ENCODE data around the gene UTP14C. TPM values are rescaled to one million over a fixed set of nuclear protein-coding genes. Genes with fewer than 3 reads are reported as not detected.

Gene UTP14C
- total RNA-seq, 2 donors from 2014 or later: 9.6 to 9.9 TPM

- H3K4me1 ChIP-seq: peaks cover 53% of the 10 kb centered on the region
- intact Hi-C loops (cut with DNase I): no loop called here
- no peaks in the 10 kb centered on the region for H3K36me3 ChIP-seq (replicated peaks in 1 of 2; ENCODE audit: insufficient read depth in 1 of 2, low read depth in 2 of 2)
- WGBS, 2 donors: 22 to 43% methylated on average over 6 of the region's 6 CpGs
- DNase-seq (no peak), ATAC-seq (no peak)
- H3K4me3 ChIP-seq: no peak overlapping the region
- TF ChIP-seq CTCF (IDR thresholded peaks at IDR 0.05) (no peak), POLR2A (IDR thresholded peaks at IDR 0.05) (no peak)
- no peaks in the 10 kb centered on the region for H3K9me3 ChIP-seq
- no peaks in the 10 kb centered on the region for H3K27me3 ChIP-seq
- H3K27ac ChIP-seq: peak overlapping the region; percentile 12 to 39 (median 34)
These were observed 25.6 kb upstream of the UTP14C start for GRCh38 chr13:51998723-51999509.

GRCh38 chr13:51999510-51999911 is 25.0 kb upstream of the UTP14C start:
- Histone ChIP-seq H3K27me3 (no peaks in the 10 kb centered on the region), H3K4me1 (peaks cover 50% of the 10 kb centered on the region), H3K4me3 (no peak overlapping the region), H3K36me3 (replicated peaks in 1 of 2; ENCODE audit: insufficient read depth in 1 of 2, low read depth in 2 of 2) (no peaks in the 10 kb centered on the region), H3K9me3 (no peaks in the 10 kb centered on the region), H3K27ac (peak overlapping the region; percentile 13 to 57 (median 33))
- ATAC-seq (peak; percentile 22), DNase-seq (peak; percentile 70 to 86 (median 82))
- intact Hi-C loops (cut with DNase I): no loop called here
- WGBS, 2 donors: 20 to 21% methylated on average over 13 of the region's 13 CpGs
- TF ChIP-seq CTCF (IDR thresholded peaks at IDR 0.05) (no peak), POLR2A (IDR thresholded peaks at IDR 0.05) (no peak)

DNA sequence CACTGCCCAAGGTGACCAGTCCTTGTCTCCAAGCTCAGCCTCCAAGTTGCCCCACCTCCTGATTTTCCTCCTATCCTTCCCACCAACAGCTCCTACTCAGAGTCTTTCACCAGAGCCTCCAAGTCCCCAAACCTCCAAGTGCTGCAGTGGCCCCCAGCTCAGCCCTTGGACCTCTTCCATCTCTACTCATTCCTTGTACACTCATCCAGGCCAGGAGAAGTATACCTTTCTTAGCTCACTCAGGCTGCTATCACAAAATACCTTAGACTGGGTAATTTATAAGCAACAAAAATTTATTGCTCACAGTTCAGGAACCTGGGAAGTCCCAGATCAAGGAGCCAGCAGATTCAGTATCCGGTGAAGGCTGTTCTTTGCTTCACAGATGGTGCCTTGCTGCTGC is 24.6 kb upstream of the UTP14C start:
- Histone ChIP-seq H3K4me3 (no peak overlapping the region), H3K27ac (peak overlapping the region; percentile 13 to 57 (median 33)), H3K9me3 (no peaks in the 10 kb centered on the region), H3K36me3 (replicated peaks in 1 of 2; ENCODE audit: insufficient read depth in 1 of 2, low read depth in 2 of 2) (no peaks in the 10 kb centered on the region), H3K4me1 (peaks cover 46% of the 10 kb centered on the region), H3K27me3 (no peaks in the 10 kb centered on the region)
- no peak for TF ChIP-seq POLR2A (IDR thresholded peaks at IDR 0.05)
- TF ChIP-seq CTCF (IDR thresholded peaks at IDR 0.05): no peak
- ATAC-seq: no peak
- intact Hi-C loops (cut with DNase I): loop anchor here (10.0 kb wide), 2 partner anchors 125 to 185 kb away; partner anchors contain the start of gene NEK5
- DNase-seq: no peak
- 70 to 73% methylated on average over 1 of the region's 1 CpG for WGBS, 2 donors

DNA sequence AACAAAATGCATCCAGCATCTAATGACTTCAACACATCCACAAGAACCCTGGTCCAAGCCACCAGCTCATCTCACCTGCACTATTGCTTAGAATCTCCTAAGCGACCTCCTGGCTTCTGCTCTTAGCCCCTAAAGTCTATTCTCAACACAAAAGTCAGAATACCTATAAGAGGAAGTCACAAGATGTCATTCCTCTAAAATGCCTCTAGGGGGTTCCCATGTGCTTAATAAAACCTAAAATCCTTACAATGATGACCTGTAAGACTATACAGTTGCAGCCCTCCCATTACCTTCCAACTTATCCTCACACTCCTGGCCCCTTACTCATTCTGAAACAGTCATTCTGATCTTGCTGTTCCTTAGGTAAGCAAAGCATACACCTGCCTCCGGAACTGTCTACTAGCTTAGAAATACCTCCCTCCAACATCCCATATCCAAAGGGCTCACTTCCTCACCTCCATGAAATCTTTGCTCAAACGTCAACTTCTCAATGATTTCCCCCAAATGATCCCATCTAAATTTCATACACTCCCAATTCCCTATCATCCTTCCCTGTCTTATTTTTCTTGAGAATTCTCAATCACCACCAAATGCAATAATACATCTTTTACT is 23.3 kb upstream of the UTP14C start:
- H3K9me3 ChIP-seq: no peaks in the 10 kb centered on the region
- peaks cover 33% of the 10 kb centered on the region for H3K4me1 ChIP-seq
- peak; percentile 47 for ATAC-seq
- intact Hi-C loops (cut with DNase I): loop anchor here (10.0 kb wide), 2 partner anchors 124 to 186 kb away; partner anchors contain the start of gene NEK5
- peak in 6 of 7 experiments; percentile 55 to 72 (median 65) for TF ChIP-seq CTCF (IDR thresholded peaks at IDR 0.05)
- TF ChIP-seq POLR2A (IDR thresholded peaks at IDR 0.05): no peak
- H3K27me3 ChIP-seq: no peaks in the 10 kb centered on the region
- H3K4me3 ChIP-seq: no peak overlapping the region
- DNase-seq: no peak
- 30 to 35% methylated on average over 3 of the region's 3 CpGs for WGBS, 2 donors
- no peak overlapping the region for H3K27ac ChIP-seq
- no peaks in the 10 kb centered on the region for H3K36me3 ChIP-seq (replicated peaks in 1 of 2; ENCODE audit: insufficient read depth in 1 of 2, low read depth in 2 of 2)

All from body of pancreas (tissue), 4 donors.